HFFc6 (cell line): ENCODE results near the gene GPBP1. TPM values are rescaled to one million over a fixed set of nuclear protein-coding genes. Genes with fewer than 3 reads are reported as not detected.
"Not testable (repeated sequence)": the region's sequence is repeated elsewhere in the genome, so short reads cannot be mapped to it uniquely, and the experiment has no call there.

Experiments used
- DNase-seq: peaks from one replicate; pipeline ENCODE4 v3.0.0-alpha.2; 2018
- H3K27ac Mint-ChIP-seq: 2 replicates; pipeline ENCODE4 v1.8.0; 2020; ENCODE audit warnings: mild to moderate bottlenecking, mixed read lengths
- H3K27me3 Mint-ChIP-seq: 2 replicates; pipeline ENCODE4 v1.8.0; 2021; ENCODE audit warnings: mild to moderate bottlenecking, moderate library complexity, mixed read lengths; ENCODE audit not compliant: insufficient read depth
- H3K36me3 Mint-ChIP-seq: 2 replicates; pipeline ENCODE4 v1.8.0; 2021; ENCODE audit warnings: low read depth, mixed read lengths
- H3K4me1 Mint-ChIP-seq: 2 replicates; pipeline ENCODE4 v1.8.0; 2020; ENCODE audit warnings: low read depth, mixed read lengths
- H3K4me3 Mint-ChIP-seq: 2 replicates; pipeline ENCODE4 v1.8.0; 2020; ENCODE audit warnings: mild to moderate bottlenecking, moderate library complexity, mixed read lengths
- H3K9me3 Mint-ChIP-seq: 2 replicates; pipeline ENCODE4 v1.8.0; 2020; ENCODE audit warnings: mild to moderate bottlenecking, mixed read lengths
- CTCF ChIP-seq: fragments of 200-600 bp; sonication (generic); IDR thresholded peaks from 2 replicates; pipeline ENCODE4 v1.5.0; 2021; ENCODE audit warnings: antibody characterized with exemption, mild to moderate bottlenecking
- total RNA-seq, 6 experiments: library from RNA; stranded (reverse); fragmentation: NEBNext Ultra II Directional; extraction: Animal tissue kit (Norgen Biotek cat#: 25700); gene quantifications; 2 replicates in 1 of 6; 3 replicates in 5 of 6; pipeline ENCODE4 v1.2.3, GENCODE V29; 2021

GPBP1 gene
- total RNA-seq, 6 experiments from 2014 or later, result 33.6 to 40.1 (median 36.5) TPM

- Mint-ChIP-seq H3K36me3 (peaks cover 42% of the 10 kb centered on the region), H3K9me3 (no peaks in the 10 kb centered on the region), H3K4me1 (peaks cover 55% of the 10 kb centered on the region), H3K4me3 (peak overlapping the region; percentile 98), H3K27me3 (peaks cover 3% of the 10 kb centered on the region; the same call in 1 of the 2 replicates), H3K27ac (peak overlapping the region; percentile 52)
- no peak for DNase-seq
- TF ChIP-seq CTCF, result no peak
Measured at GRCh38 chr5:57179262-57180200, 5.7 kb downstream of the GPBP1 start.

GRCh38 chr5:57181154-57181553 is 7.3 kb downstream of the GPBP1 start:
- peaks cover 34% of the 10 kb centered on the region for H3K36me3 Mint-ChIP-seq
- no peak for TF ChIP-seq CTCF
- peaks cover 3% of the 10 kb centered on the region; the same call in 1 of the 2 replicates for H3K27me3 Mint-ChIP-seq
- H3K4me1 Mint-ChIP-seq, result peaks cover 54% of the 10 kb centered on the region
- no peak overlapping the region for H3K4me3 Mint-ChIP-seq
- no peak overlapping the region for H3K27ac Mint-ChIP-seq
- no peak for DNase-seq
- no peaks in the 10 kb centered on the region for H3K9me3 Mint-ChIP-seq

- Mint-ChIP-seq H3K36me3 (peaks cover 11% of the 10 kb centered on the region), H3K27me3 (peaks cover 3% of the 10 kb centered on the region; the same call in 1 of the 2 replicates), H3K9me3 (no peaks in the 10 kb centered on the region), H3K4me3 (no peak overlapping the region), H3K27ac (no peak overlapping the region), H3K4me1 (peaks cover 40% of the 10 kb centered on the region)
- no peak for TF ChIP-seq CTCF
- DNase-seq, result no peak
Measured at GRCh38 chr5:57184322-57184721, 10.5 kb downstream of the GPBP1 start.

GRCh38 chr5:57185313-57185712 is 11.5 kb downstream of the GPBP1 start:
- Mint-ChIP-seq H3K27ac (peak overlapping the region; percentile 36; the same call in 1 of the 2 replicates), H3K4me3 (no peak overlapping the region), H3K4me1 (peaks cover 38% of the 10 kb centered on the region), H3K27me3 (peaks cover 3% of the 10 kb centered on the region; the same call in 1 of the 2 replicates), H3K9me3 (no peaks in the 10 kb centered on the region), H3K36me3 (peaks cover 6% of the 10 kb centered on the region)
- no peak for DNase-seq
- TF ChIP-seq CTCF, result no peak

- H3K4me1 Mint-ChIP-seq, result peaks cover 35% of the 10 kb centered on the region
- H3K4me3 Mint-ChIP-seq, result no peak overlapping the region
- no peak for DNase-seq
- TF ChIP-seq CTCF, result no peak
- H3K27me3 Mint-ChIP-seq, result peaks cover 3% of the 10 kb centered on the region; the same call in 1 of the 2 replicates
- peaks cover 6% of the 10 kb centered on the region for H3K36me3 Mint-ChIP-seq
- no peak overlapping the region for H3K27ac Mint-ChIP-seq
- H3K9me3 Mint-ChIP-seq, result no peaks in the 10 kb centered on the region
Measured at GRCh38 chr5:57186194-57186593, 12.3 kb downstream of the GPBP1 start.

GRCh38 chr5:57187977-57188376 is 14.1 kb downstream of the GPBP1 start:
- Mint-ChIP-seq H3K36me3 (peaks cover 10% of the 10 kb centered on the region), H3K4me1 (peaks cover 40% of the 10 kb centered on the region)
- H3K27me3 Mint-ChIP-seq, H3K27ac Mint-ChIP-seq, H3K9me3 Mint-ChIP-seq, DNase-seq, H3K4me3 Mint-ChIP-seq: not testable (repeated sequence)
